Lung (tissue), 12 donors: ENCODE measurements around the gene CEP128. TPM values are rescaled to one million over a fixed set of nuclear protein-coding genes. Genes with fewer than 3 reads are reported as not detected.

Experiments
- ATAC-seq: fragments of 200-7000 bp; cut with Tn5 transposase; one replicate; pipeline ENCODE4 v1.9.1; 2020; ENCODE audit warnings: moderate number of reproducible peaks; ENCODE audit not compliant: insufficient read depth, low FRiP score
- DNase-seq, 3 donors: peaks; one replicate each; pipeline ENCODE4 v3.0.0-alpha.2; 2013 to 2017
- H3K27ac ChIP-seq, 2 donors: one replicate each; pipeline ENCODE4 v1.5.1; 2013; ENCODE audit warnings: mild to moderate bottlenecking in 2 of 2, moderate library complexity in 2 of 2, control low read depth in 1 of 2, inconsistent platforms in 1 of 2, low read depth in 1 of 2, low read length in 1 of 2
- H3K27me3 ChIP-seq, 3 donors: one replicate each; pipeline ENCODE4 v1.5.1; 2013; ENCODE audit warnings: low read length in 2 of 3; ENCODE audit not compliant: control insufficient read depth in 3 of 3, insufficient read depth in 3 of 3
- H3K36me3 ChIP-seq, 4 donors: one replicate each; pipeline ENCODE4 v1.5.1; 2013; ENCODE audit warnings: low read length in 4 of 4, mild to moderate bottlenecking in 1 of 4, moderate library complexity in 1 of 4; ENCODE audit not compliant: control insufficient read depth in 4 of 4, insufficient read depth in 4 of 4
- H3K4me1 ChIP-seq, 5 donors: one replicate each; pipeline ENCODE4 v1.5.1; 2013; ENCODE audit warnings: low read length in 5 of 5, mild to moderate bottlenecking in 2 of 5, moderate library complexity in 1 of 5; ENCODE audit not compliant: control insufficient read depth in 5 of 5, insufficient read depth in 5 of 5
- H3K4me3 ChIP-seq: one replicate; pipeline ENCODE4 v1.5.1; 2013; ENCODE audit warnings: mild to moderate bottlenecking, control low read depth, moderate library complexity
- H3K9ac ChIP-seq, 2 donors: one replicate each; pipeline ENCODE4 v1.5.1; 2013; ENCODE audit warnings: low read length in 2 of 2, control low read depth in 1 of 2; ENCODE audit not compliant: insufficient read depth in 1 of 2
- H3K9me3 ChIP-seq, 4 donors: one replicate each; pipeline ENCODE4 v1.5.1; 2013; ENCODE audit warnings: low read length in 3 of 4, mild to moderate bottlenecking in 1 of 4, moderate library complexity in 1 of 4; ENCODE audit not compliant: control insufficient read depth in 4 of 4, insufficient read depth in 3 of 4
- CTCF ChIP-seq: IDR thresholded peaks from 2 replicates; pipeline ENCODE4 v1.5.1; 2012; ENCODE audit warnings: mild to moderate bottlenecking; ENCODE audit errors: control extremely low read depth, extremely low read depth
- WGBS, 2 donors: extraction: QIAGEN DNeasy Blood & Tissue Kit; methylation state at CpG; one replicate each; pipeline ENCODE4 v1.1.7; 2013; 5-methylcytosine and 5-hydroxymethylcytosine counted together
- polyA plus RNA-seq, 2 donors: library from polyadenylated mRNA; stranded (reverse); fragments of 200-250 nt; gene quantifications; one replicate each; pipeline ENCODE4 v1.2.1, GENCODE V29; 2013
- total RNA-seq, 2 donors: library from RNA; depleted of rRNA in 1 of 2; stranded (reverse); fragments of >200 nt in 1 of 2; gene quantifications; one replicate each; pipeline ENCODE4 v1.2.1, GENCODE V29; 2014 to 2021
- donor health status: control.
- donor health status: control.
- donor health status: Bipolar disorder and iron deficiency.
- donor health status: healthy.
- donor health status: DM: yes; HTN: yes; CAD: no.

The CEP128 gene
- total and polyA plus RNA-seq, 4 donors = 1.1 to 12.0 (median 6.2) TPM

GRCh38 chr14:80585506-80585835 is 356.1 kb downstream of the CEP128 start:
- ATAC-seq = no peak
- Histone ChIP-seq H3K36me3 (no peaks in the 10 kb centered on the region), H3K27me3 (no peaks in the 10 kb centered on the region), H3K9ac (no peak overlapping the region), H3K4me1 (peaks cover 0 to 12% (median 7%) of the 10 kb centered on the region in 5 donors), H3K27ac (no peak overlapping the region), H3K4me3 (no peak overlapping the region), H3K9me3 (no peaks in the 10 kb centered on the region)
- WGBS, 2 donors = 90 to 93% methylated on average over 1 of the region's 1 CpG
- DNase-seq = peak in 1 of 3 donors; percentile 39
- no peak for TF ChIP-seq CTCF

GRCh38 chr14:80584744-80585505 is 356.6 kb downstream of the CEP128 start:
- 68 to 79% methylated on average over 2 of the region's 2 CpGs for WGBS, 2 donors
- DNase-seq = peak in 2 of 3 donors; percentile 60 to 62

GRCh38 chr14:80577599-80577998 is 363.9 kb downstream of the CEP128 start:
- H3K27ac ChIP-seq = no peak overlapping the region

More at GRCh38 chr14:80584744-80585505, 356.6 kb downstream of the CEP128 start:
- Histone ChIP-seq H3K27me3 (no peaks in the 10 kb centered on the region), H3K36me3 (no peaks in the 10 kb centered on the region), H3K27ac (no peak overlapping the region), H3K4me1 (peaks cover 0 to 12% (median 7%) of the 10 kb centered on the region in 5 donors), H3K9ac (no peak overlapping the region), H3K9me3 (no peaks in the 10 kb centered on the region), H3K4me3 (no peak overlapping the region)
- no peak for ATAC-seq
- TF ChIP-seq CTCF = no peak

More at GRCh38 chr14:80577599-80577998, 363.9 kb downstream of the CEP128 start:
- WGBS, 2 donors = 79 to 90% methylated on average over 4 of the region's 4 CpGs
- DNase-seq (no peak), ATAC-seq (no peak)
- Histone ChIP-seq H3K27me3 (no peaks in the 10 kb centered on the region), H3K36me3 (no peaks in the 10 kb centered on the region), H3K9me3 (no peaks in the 10 kb centered on the region), H3K4me3 (no peak overlapping the region), H3K4me1 (no peaks in the 10 kb centered on the region), H3K9ac (no peak overlapping the region)
- no peak for TF ChIP-seq CTCF
